ENCODE measurements around the gene B3GNT3.

The B3GNT3 gene

DNA sequence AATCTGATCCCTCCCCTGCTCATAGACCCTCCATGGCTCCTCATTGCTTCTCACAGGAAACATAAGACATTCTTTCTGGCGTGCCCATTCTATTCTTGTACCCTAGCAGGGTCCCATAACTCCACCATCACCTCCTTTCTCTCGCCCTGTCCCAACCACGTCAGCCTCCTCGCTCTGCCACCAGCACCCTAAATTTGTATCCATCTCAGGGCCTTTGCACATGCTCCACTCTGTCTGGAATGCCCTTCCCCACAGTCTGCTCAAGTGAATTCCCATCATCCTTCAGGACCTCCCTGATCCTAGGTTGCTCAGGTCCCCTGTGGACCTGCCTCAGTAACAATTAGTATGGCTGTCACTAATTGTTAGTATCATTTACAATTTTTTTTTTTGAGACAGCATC, 10.5 kb downstream of the B3GNT3 start:
- Histone ChIP-seq H3K27me3 (ENCODE audit: low read depth, low read length) (no peaks in the 10 kb centered on the region), H3K9me3 (ENCODE audit: control insufficient read depth in 1 of 2, low read length in 2 of 2) (no peaks in the 10 kb centered on the region), H3K4me1 (ENCODE audit: control insufficient read depth in 1 of 2, insufficient read depth in 2 of 2, low read length in 2 of 2) (no peaks in the 10 kb centered on the region), H3K4me3 (ENCODE audit: low read depth in 1 of 2, low read length in 2 of 2) (no peak overlapping the region), H3K36me3 (ENCODE audit: control insufficient read depth in 1 of 2, insufficient read depth in 2 of 2, low read length in 2 of 2) (no peaks in the 10 kb centered on the region), H3K27ac (ENCODE audit: low read length) (no peak overlapping the region)

- H3K4me1 ChIP-seq (ENCODE audit: control insufficient read depth in 1 of 2, insufficient read depth in 2 of 2, low read length in 2 of 2): no peaks in the 10 kb centered on the region
- no peaks in the 10 kb centered on the region for H3K36me3 ChIP-seq (ENCODE audit: control insufficient read depth in 1 of 2, insufficient read depth in 2 of 2, low read length in 2 of 2)
- no peak overlapping the region for H3K27ac ChIP-seq (ENCODE audit: low read length)
- no peaks in the 10 kb centered on the region for H3K27me3 ChIP-seq (ENCODE audit: low read depth, low read length)
- no peak overlapping the region for H3K4me3 ChIP-seq (ENCODE audit: low read depth in 1 of 2, low read length in 2 of 2)
- peaks cover 0 to 5% of the 10 kb centered on the region in 2 donors for H3K9me3 ChIP-seq (ENCODE audit: control insufficient read depth in 1 of 2, low read length in 2 of 2)
Measured at GRCh38 chr19:17806945-17807344, 12.0 kb downstream of the B3GNT3 start.

DNA sequence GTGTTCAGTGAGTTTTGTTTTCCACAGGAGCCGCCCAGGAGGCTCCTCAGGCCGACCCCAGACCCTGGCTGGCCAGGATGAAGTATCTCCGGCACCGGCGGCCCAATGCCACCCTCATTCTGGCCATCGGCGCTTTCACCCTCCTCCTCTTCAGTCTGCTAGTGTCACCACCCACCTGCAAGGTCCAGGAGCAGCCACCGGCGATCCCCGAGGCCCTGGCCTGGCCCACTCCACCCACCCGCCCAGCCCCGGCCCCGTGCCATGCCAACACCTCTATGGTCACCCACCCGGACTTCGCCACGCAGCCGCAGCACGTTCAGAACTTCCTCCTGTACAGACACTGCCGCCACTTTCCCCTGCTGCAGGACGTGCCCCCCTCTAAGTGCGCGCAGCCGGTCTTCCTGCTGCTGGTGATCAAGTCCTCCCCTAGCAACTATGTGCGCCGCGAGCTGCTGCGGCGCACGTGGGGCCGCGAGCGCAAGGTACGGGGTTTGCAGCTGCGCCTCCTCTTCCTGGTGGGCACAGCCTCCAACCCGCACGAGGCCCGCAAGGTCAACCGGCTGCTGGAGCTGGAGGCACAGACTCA, 12.9 kb downstream of the B3GNT3 start:
- no peaks in the 10 kb centered on the region for H3K4me1 ChIP-seq (ENCODE audit: control insufficient read depth in 1 of 2, insufficient read depth in 2 of 2, low read length in 2 of 2)
- H3K36me3 ChIP-seq (ENCODE audit: control insufficient read depth in 1 of 2, insufficient read depth in 2 of 2, low read length in 2 of 2): no peaks in the 10 kb centered on the region
- H3K9me3 ChIP-seq (ENCODE audit: control insufficient read depth in 1 of 2, low read length in 2 of 2): peaks cover 0 to 5% of the 10 kb centered on the region in 2 donors
- no peaks in the 10 kb centered on the region for H3K27me3 ChIP-seq (ENCODE audit: low read depth, low read length)
- no peak overlapping the region for H3K4me3 ChIP-seq (ENCODE audit: low read depth in 1 of 2, low read length in 2 of 2)
- H3K27ac ChIP-seq (ENCODE audit: low read length): no peak overlapping the region

DNA sequence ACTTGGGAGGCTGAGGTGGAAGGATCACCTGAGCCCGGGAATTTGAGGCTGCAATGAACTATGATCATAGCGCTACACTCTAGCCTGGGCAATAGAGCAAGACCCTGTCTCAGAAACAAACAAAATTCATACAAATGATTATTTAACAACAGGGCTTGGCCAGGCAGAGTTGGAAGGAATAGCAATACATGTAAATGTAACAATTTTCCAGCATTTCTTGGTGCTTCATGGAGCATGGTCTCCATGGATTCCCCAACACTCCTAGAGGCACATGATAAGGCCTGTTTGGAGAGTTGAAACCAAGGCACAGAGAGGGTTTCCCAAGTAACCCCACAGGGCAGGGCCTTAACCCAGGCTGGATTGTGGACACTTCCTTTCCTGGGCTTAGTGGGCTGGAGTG, 16.2 kb downstream of the B3GNT3 start:
- H3K9me3 ChIP-seq (ENCODE audit: control insufficient read depth in 1 of 2, low read length in 2 of 2): peaks cover 0 to 5% of the 10 kb centered on the region in 2 donors
- H3K27me3 ChIP-seq (ENCODE audit: low read depth, low read length): no peaks in the 10 kb centered on the region

GRCh38 chr19:17811681-17812080, 16.7 kb downstream of the B3GNT3 start:
- H3K9me3 ChIP-seq (ENCODE audit: control insufficient read depth in 1 of 2, low read length in 2 of 2): peaks cover 0 to 5% of the 10 kb centered on the region in 2 donors

More for the DNA sequence above, 16.2 kb downstream of the B3GNT3 start:
- H3K36me3 ChIP-seq (ENCODE audit: control insufficient read depth in 1 of 2, insufficient read depth in 2 of 2, low read length in 2 of 2): no peaks in the 10 kb centered on the region
- H3K4me1 ChIP-seq (ENCODE audit: control insufficient read depth in 1 of 2, insufficient read depth in 2 of 2, low read length in 2 of 2): no peaks in the 10 kb centered on the region
- H3K27ac ChIP-seq (ENCODE audit: low read length): no peak overlapping the region
- no peak overlapping the region for H3K4me3 ChIP-seq (ENCODE audit: low read depth in 1 of 2, low read length in 2 of 2)

GRCh38 chr19:17812099-17812498, 17.2 kb downstream of the B3GNT3 start:
- Histone ChIP-seq H3K4me3 (ENCODE audit: low read depth in 1 of 2, low read length in 2 of 2) (no peak overlapping the region), H3K4me1 (ENCODE audit: control insufficient read depth in 1 of 2, insufficient read depth in 2 of 2, low read length in 2 of 2) (no peaks in the 10 kb centered on the region), H3K27ac (ENCODE audit: low read length) (no peak overlapping the region), H3K36me3 (ENCODE audit: control insufficient read depth in 1 of 2, insufficient read depth in 2 of 2, low read length in 2 of 2) (no peaks in the 10 kb centered on the region), H3K27me3 (ENCODE audit: low read depth, low read length) (no peaks in the 10 kb centered on the region), H3K9me3 (ENCODE audit: control insufficient read depth in 1 of 2, low read length in 2 of 2) (peaks cover 0 to 5% of the 10 kb centered on the region in 2 donors)

More at GRCh38 chr19:17811681-17812080, 16.7 kb downstream of the B3GNT3 start:
- H3K27me3 ChIP-seq (ENCODE audit: low read depth, low read length): no peaks in the 10 kb centered on the region
- no peak overlapping the region for H3K4me3 ChIP-seq (ENCODE audit: low read depth in 1 of 2, low read length in 2 of 2)
- no peaks in the 10 kb centered on the region for H3K36me3 ChIP-seq (ENCODE audit: control insufficient read depth in 1 of 2, insufficient read depth in 2 of 2, low read length in 2 of 2)
- H3K27ac ChIP-seq (ENCODE audit: low read length): no peak overlapping the region
- H3K4me1 ChIP-seq (ENCODE audit: control insufficient read depth in 1 of 2, insufficient read depth in 2 of 2, low read length in 2 of 2): no peaks in the 10 kb centered on the region

DNA sequence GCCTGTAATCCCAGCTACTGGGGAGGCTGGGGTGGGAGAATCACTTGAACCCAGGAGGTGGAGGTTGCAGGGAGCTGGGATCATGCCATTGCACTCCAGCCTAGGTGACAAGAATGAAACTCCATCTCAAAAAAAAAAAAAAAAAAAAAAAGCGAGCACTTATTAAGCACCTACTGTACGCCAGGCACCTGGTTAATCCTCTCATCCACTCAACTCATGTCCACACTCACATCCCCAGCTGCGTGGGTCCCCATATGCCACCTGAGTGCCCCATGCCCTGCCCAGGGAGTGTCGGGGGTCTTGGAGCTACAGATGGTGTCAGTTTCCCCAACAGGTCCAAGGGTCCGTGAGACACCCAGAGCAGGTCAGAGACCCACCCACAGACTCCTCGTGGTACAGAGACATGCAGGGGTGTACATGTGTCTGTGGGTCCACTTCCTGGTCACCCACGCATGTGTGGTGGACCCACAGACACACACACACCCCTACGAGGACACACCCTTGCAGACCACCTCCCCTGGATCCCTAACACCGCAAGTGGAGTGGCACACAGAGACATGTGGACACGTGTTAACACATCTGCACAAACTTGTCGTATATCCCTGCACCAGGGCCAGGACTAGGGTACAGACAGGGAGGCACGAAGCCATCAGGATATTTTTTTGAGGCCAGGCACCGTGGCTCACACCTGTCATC, 22.9 kb downstream of the B3GNT3 start:
- Histone ChIP-seq H3K9me3 (ENCODE audit: control insufficient read depth in 1 of 2, low read length in 2 of 2) (no peaks in the 10 kb centered on the region), H3K4me3 (ENCODE audit: low read depth in 1 of 2, low read length in 2 of 2) (no peak overlapping the region), H3K27me3 (ENCODE audit: low read depth, low read length) (no peaks in the 10 kb centered on the region), H3K4me1 (ENCODE audit: control insufficient read depth in 1 of 2, insufficient read depth in 2 of 2, low read length in 2 of 2) (no peaks in the 10 kb centered on the region), H3K27ac (ENCODE audit: low read length) (no peak overlapping the region), H3K36me3 (ENCODE audit: control insufficient read depth in 1 of 2, insufficient read depth in 2 of 2, low read length in 2 of 2) (no peaks in the 10 kb centered on the region)

DNA sequence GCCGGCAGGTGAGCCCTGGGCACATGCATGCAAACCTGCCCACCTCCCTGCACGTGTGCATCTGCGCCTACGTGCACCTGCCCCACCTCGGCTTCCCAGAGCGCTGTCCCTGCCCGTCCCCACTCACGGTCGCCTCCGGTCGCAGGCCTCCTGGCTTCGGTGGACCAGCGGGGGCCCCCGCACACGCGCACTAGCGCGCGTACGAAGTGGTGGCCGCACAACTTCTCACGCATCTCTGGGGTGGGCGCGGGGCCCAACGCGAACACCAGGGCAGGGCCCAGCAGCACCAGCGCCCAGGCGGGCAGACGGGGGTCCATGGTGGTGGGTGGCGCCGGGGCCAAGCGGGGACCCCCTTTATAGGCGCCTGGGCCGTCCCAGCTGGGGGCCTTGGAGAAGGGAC, 26.3 kb downstream of the B3GNT3 start, which contains the start of gene INSL3:
TSS of gene INSL3 (minus strand) at position 330 of the 400 bp plus-strand sequence. CDS start at position 317, 13 bp downstream.
- Histone ChIP-seq H3K27ac (ENCODE audit: low read length) (no peak within 1 kb of the TSS), H3K36me3 (ENCODE audit: control insufficient read depth in 1 of 2, insufficient read depth in 2 of 2, low read length in 2 of 2) (no peaks in the 10 kb centered on the region), H3K4me1 (ENCODE audit: control insufficient read depth in 1 of 2, insufficient read depth in 2 of 2, low read length in 2 of 2) (no peaks in the 10 kb centered on the region), H3K4me3 (ENCODE audit: low read depth in 1 of 2, low read length in 2 of 2) (no peak within 1 kb of the TSS), H3K27me3 (ENCODE audit: low read depth, low read length) (no peaks in the 10 kb centered on the region), H3K9me3 (ENCODE audit: control insufficient read depth in 1 of 2, low read length in 2 of 2) (no peaks in the 10 kb centered on the region)

GRCh38 chr19:17824339-17824738, 29.4 kb downstream of the B3GNT3 start:
- H3K27ac ChIP-seq (ENCODE audit: low read length): no peak overlapping the region
- H3K4me3 ChIP-seq (ENCODE audit: low read depth in 1 of 2, low read length in 2 of 2): no peak overlapping the region
- H3K9me3 ChIP-seq (ENCODE audit: control insufficient read depth in 1 of 2, low read length in 2 of 2): no peaks in the 10 kb centered on the region
- H3K27me3 ChIP-seq (ENCODE audit: low read depth, low read length): no peaks in the 10 kb centered on the region
- no peaks in the 10 kb centered on the region for H3K4me1 ChIP-seq (ENCODE audit: control insufficient read depth in 1 of 2, insufficient read depth in 2 of 2, low read length in 2 of 2)
- H3K36me3 ChIP-seq (ENCODE audit: control insufficient read depth in 1 of 2, insufficient read depth in 2 of 2, low read length in 2 of 2): no peaks in the 10 kb centered on the region

DNA sequence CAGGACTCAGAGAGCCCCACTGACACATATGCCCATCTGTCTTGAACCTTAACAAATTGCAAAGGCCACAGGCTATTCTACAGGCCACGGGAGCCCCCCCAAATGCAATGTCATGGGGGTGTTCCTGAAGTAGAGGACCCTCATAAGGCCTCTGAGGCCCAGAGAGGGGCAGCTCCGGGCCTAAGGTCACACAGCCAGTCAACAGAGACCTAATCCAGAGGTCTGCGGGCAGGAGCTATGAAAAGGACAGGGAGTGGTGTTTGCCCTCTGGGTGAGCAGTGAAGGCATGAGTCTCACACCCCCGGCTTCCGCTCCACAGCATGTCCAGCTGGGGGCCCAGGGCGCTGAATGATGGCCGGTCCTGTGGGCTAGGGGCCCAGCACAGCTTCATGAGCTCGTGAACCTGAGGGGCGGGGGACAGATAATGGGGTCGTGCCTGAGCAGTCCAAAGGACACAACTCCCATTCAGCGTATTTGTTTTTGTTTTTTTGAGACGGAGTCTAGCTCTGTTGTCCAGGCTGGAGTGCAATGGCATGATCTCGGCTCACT, 31.6 kb downstream of the B3GNT3 start:
- peaks cover 0 to 9% of the 10 kb centered on the region in 2 donors for H3K4me1 ChIP-seq (ENCODE audit: control insufficient read depth in 1 of 2, insufficient read depth in 2 of 2, low read length in 2 of 2)
- H3K27ac ChIP-seq (ENCODE audit: low read length): no peak overlapping the region
- no peaks in the 10 kb centered on the region for H3K27me3 ChIP-seq (ENCODE audit: low read depth, low read length)

GRCh38 chr19:17829855-17830566, 35.1 kb downstream of the B3GNT3 start:
- Histone ChIP-seq H3K36me3 (ENCODE audit: control insufficient read depth in 1 of 2, insufficient read depth in 2 of 2, low read length in 2 of 2) (no peaks in the 10 kb centered on the region), H3K4me1 (ENCODE audit: control insufficient read depth in 1 of 2, insufficient read depth in 2 of 2, low read length in 2 of 2) (peaks cover 0 to 9% of the 10 kb centered on the region in 2 donors), H3K4me3 (ENCODE audit: low read depth in 1 of 2, low read length in 2 of 2) (peak overlapping the region in 1 of 2 donors; percentile 38), H3K27ac (ENCODE audit: low read length) (no peak overlapping the region), H3K27me3 (ENCODE audit: low read depth, low read length) (no peaks in the 10 kb centered on the region), H3K9me3 (ENCODE audit: control insufficient read depth in 1 of 2, low read length in 2 of 2) (no peaks in the 10 kb centered on the region)

More for the DNA sequence above, 31.6 kb downstream of the B3GNT3 start:
- H3K9me3 ChIP-seq (ENCODE audit: control insufficient read depth in 1 of 2, low read length in 2 of 2): no peaks in the 10 kb centered on the region
- no peaks in the 10 kb centered on the region for H3K36me3 ChIP-seq (ENCODE audit: control insufficient read depth in 1 of 2, insufficient read depth in 2 of 2, low read length in 2 of 2)
- H3K4me3 ChIP-seq (ENCODE audit: low read depth in 1 of 2, low read length in 2 of 2): no peak overlapping the region
